GM04504 (cell line): ENCODE data around the gene TAS1R3.

ENCODE experiments used
- DNase-seq: peaks from one replicate; pipeline ENCODE4 v3.0.0-alpha.2; 2012; ENCODE audit warnings: low read depth

TAS1R3 gene

GRCh38 chr1:1340791-1341548, 9.9 kb downstream of the TAS1R3 start:
- DNase-seq, result no peak

- DNase-seq, result no peak
Observed at GRCh38 chr1:1341549-1342021, 10.5 kb downstream of the TAS1R3 start.

- DNase-seq, result no peak
Observed at GRCh38 chr1:1342061-1342562, 11.0 kb downstream of the TAS1R3 start.

GRCh38 chr1:1342584-1343115, 11.6 kb downstream of the TAS1R3 start:
- no peak for DNase-seq

- no peak for DNase-seq
Observed at GRCh38 chr1:1343811-1344421, 12.8 kb downstream of the TAS1R3 start.

- no peak for DNase-seq
Observed at GRCh38 chr1:1344655-1345361, 13.7 kb downstream of the TAS1R3 start.

- DNase-seq, result no peak
Observed at GRCh38 chr1:1345384-1345783, 14.3 kb downstream of the TAS1R3 start.

GRCh38 chr1:1345860-1346500, 14.9 kb downstream of the TAS1R3 start:
- DNase-seq, result no peak

- DNase-seq, result no peak
Observed at GRCh38 chr1:1346501-1346890, 15.4 kb downstream of the TAS1R3 start.

GRCh38 chr1:1347026-1347595, 16.0 kb downstream of the TAS1R3 start:
- no peak for DNase-seq

- no peak for DNase-seq
Observed at GRCh38 chr1:1347663-1348419, 16.8 kb downstream of the TAS1R3 start.

GRCh38 chr1:1348420-1349255, 17.6 kb downstream of the TAS1R3 start:
- DNase-seq, result no peak

- DNase-seq, result peak; percentile 58
Observed at GRCh38 chr1:1349256-1350012, 18.4 kb downstream of the TAS1R3 start, which contains the start of gene DVL1. Gene DVL1 (minus strand): TSS chr1:1349418. CDS start chr1:1349065, 353 bp downstream.

- no peak for DNase-seq
Observed at GRCh38 chr1:1351511-1352427, 20.7 kb downstream of the TAS1R3 start.

- DNase-seq, result no peak
Observed at GRCh38 chr1:1352786-1353388, 21.8 kb downstream of the TAS1R3 start.

GRCh38 chr1:1353389-1354151, 22.5 kb downstream of the TAS1R3 start:
- no peak for DNase-seq
